SKM-1 (cell line): Measurements from ENCODE around the gene ZNF32.
A peak's percentile ranks its signal among the peaks of the same experiment; 100 is the strongest.

Experiments
- DNase-seq: peaks from one replicate; lab custom pipeline; 2025; ENCODE audit not compliant: unreplicated experiment; lab: John Stamatoyannopoulos, UW

The ZNF32 gene

DNA sequence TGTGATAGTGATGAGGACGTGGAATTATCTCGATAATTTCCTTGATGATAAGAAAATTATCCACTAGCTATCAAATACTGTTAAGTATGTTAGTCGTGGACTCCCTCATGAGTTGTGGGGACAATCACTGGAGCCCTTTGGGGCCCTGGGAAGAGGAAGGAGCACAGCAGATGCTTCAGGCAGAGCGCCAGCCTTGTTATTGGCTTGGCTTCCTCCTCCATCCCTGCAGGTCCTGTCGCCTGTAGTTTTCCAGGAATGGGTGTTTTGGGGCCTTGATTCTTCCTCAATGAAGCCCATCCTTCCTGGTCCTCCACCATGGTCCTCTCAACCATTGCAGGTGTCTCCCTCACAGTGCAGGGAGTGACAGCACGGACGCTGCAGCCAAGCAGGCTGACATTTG is 32.5 kb upstream of the ZNF32 start:
- no peak for DNase-seq

- no peak for DNase-seq
Measured at GRCh38 chr10:43680035-43680434, 31.4 kb upstream of the ZNF32 start.

DNA sequence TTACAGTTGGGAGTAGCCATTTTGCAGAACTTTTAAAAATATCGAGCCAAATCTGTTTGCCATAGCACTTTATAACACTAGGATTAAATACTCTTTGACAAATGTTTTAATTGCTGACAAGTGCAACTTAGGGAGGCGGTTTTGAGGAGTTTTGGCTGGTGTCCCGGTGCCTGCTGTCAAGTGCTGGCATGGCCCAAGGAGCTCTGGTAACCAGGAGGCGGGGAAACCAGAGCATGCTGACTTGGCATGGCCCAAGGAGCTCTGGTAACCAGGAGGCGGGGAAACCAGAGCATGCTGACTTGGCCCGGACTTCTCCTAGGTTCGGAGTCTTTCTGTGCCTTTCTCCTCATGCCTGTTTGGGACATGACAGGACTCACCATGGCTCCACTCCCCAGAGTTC is 30.8 kb upstream of the ZNF32 start:
- DNase-seq = no peak

GRCh38 chr10:43678654-43679053 is 30.0 kb upstream of the ZNF32 start:
- DNase-seq = no peak

DNA sequence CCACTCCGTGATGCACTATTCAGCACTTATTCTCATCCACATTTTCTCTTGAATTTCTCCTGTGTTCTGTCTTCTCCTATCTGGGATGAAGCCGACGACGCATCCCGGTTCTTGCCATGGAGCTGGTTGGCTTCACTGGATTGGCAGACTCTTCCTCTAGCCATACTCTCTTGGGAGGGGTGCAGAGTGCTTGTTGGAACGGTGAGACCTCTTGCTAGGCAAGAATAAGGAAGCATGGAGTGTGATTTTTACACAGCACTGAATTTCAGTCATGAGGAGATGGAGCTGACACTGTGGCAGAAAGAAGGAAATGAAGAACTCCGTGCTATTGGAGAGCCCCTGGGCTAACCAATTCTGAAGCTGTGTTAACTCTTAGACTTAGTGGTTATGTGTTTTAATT is 28.2 kb upstream of the ZNF32 start:
- no peak for DNase-seq

DNA sequence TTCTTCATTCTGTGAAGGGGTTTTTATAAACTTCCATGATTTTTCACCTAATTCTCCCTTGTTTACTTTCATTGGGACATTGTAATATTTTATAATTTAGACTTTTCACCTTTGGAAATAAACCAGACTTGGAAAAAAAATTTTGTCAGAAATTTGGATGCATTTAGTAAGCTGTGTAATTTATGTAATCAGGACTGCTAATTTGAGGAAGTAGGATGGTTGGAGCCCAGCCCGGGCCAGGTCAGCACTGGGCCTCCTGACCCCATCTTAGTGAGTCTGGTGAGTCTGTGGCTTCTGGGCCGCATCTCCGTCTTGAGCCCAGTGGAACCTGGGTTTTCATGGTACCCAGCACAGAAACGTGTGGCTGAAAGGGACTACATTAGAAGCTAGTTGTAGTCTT is 27.6 kb upstream of the ZNF32 start:
- DNase-seq = no peak

GRCh38 chr10:43674553-43675210 is 26.0 kb upstream of the ZNF32 start:
- no peak for DNase-seq

- no peak for DNase-seq
Measured at GRCh38 chr10:43673471-43673870, 24.8 kb upstream of the ZNF32 start.

- peak; percentile 27 for DNase-seq
Measured at GRCh38 chr10:43671659-43672531, 23.2 kb upstream of the ZNF32 start.

DNA sequence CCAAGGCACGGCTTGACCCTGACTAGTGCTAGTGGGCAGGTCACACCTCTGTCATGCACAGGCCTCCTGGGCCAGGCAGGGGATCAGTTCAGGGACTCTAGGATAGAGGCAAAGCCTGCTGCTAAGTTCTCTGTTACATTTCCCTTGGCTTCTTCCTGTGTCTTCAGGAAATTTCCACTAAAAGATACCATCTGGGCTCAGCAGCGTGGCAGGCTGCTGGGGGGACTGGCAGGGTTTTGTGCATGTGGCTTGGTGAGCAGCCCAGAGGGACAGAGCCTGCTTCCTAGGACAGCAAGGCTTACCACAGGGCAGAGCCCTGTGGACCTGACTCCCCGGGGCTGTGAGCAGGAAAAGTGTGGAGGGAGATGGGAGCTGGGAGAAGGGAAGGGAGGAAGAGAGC is 20.7 kb upstream of the ZNF32 start:
- no peak for DNase-seq

DNA sequence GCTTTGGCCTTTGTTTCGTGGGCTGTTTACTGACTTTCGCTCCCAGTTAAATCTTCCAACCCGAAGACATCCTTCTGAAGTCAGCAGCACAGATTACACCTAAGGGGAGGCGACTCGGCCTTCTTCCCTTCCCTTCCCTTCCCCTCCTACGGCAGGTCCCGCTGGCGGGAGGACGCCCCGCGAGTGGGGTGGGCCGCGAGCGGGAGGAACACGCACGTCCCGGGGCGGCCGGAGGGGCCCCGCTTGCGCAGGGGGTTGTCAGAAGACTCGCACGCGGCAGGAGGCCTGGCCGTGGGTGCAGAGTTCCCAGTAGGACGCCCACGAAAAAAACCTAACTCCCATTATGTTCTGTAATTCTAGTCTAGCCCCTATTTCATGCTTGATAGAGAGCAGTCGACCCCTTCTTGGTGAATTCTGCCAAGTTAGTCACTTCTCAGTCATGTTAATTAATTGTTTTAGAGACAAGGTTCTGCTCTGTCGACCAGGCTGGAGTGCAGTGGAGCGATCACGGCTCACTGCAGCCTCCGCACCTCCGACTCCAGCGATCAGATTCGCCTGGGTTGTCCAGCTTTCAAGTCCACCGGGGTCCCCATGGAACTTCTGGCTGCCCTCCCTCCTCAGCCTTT is 19.2 kb upstream of the ZNF32 start:
- no peak for DNase-seq

DNA sequence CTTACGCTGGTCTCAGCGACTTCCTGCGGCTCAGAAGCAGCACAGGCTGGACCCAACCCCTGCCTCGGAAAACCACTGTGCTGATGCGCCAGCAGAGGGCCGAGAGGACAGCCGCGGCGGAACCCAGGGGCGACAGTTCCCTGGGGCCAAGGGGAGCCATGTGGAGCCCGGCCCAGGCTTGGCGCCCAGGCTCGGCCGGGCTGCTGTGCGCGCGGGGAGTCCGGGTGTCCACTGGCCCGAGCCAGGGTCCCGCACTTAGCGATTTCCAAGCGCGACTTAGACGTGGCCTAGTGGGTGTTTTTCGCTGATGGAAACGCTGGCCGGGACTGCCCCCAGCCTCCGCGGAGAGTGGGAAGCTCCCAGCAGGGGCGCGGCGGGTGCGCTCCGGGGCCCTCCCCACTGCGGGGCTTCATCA is 18.6 kb upstream of the ZNF32 start:
- no peak for DNase-seq

DNA sequence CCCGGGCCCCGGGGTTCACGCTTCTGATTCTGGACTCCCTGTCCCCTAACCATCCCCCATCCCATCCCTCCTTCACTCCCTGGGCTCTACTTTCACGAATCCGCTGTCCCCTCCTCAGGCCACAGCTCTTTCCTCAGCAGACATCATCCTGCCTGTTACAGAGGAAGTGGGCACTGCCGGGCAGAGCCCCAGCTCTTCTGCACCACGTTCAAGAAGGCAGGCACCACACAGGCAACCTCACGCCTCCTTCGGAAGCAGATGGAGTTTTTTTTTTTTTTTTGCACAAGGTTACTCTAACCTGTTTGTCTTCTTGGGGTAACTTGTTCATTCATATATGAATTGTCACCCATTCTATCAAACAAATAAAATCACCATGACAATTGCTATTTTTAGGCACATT is 17.9 kb upstream of the ZNF32 start:
- DNase-seq = no peak

DNA sequence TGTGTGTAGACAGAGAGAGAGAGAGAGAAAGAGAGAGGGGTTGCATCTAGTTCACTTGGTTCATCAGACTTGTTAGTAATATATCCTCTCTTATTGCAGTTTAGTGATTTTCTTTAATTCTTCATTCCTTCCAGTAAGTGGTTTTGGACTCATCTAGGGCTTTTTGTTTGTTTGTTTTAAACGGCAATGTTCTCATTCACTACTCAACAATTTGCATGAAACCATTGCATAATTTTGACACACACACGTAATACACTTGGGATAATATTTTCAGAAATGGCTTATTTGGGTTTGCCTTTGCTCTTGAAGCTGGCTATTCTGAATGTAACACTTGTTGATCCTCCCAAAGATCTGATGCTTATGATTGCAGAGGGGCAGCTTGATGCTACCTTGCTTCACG is 16.4 kb upstream of the ZNF32 start:
- DNase-seq = no peak

DNA sequence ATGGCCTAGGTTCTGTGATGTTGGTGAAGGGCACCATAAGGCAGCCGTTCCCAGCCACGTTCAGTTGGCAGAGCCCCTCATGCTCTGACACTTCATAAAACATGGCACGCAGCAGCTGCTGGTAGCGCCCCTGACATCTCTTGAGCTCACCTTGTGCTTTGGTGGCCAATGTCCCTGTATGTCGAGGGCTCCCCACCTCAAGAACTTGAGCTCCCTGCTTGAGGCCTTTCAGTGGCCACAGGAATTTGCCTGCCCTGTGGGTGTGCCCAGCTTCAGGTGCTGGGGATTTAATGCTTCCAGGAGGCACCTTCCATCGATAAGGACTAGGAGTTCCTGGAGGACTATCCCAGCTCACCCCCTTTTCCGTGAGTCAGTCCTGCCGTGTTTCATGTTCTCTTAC is 9.5 kb upstream of the ZNF32 start:
- DNase-seq = no peak

GRCh38 chr10:43655311-43655710 is 6.6 kb upstream of the ZNF32 start:
- no peak for DNase-seq

DNA sequence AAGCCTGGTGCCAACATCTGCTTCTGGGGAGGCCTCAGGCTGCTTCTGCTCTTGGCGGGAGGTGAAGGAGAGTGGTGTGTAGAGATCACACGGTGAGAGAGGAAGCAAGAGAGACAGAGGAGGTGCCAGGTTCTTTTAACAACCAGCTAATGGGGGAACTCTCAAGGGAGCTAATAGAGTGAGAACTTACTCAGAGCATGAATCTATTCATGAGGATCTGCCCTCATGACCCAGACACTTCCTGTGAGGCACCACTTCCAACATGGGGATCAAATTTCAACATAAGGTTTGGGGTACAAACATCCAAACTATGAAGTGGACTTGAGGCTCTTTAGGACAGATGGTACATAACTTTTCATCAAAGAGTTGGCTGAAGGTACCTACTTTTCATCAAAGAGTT is 5.1 kb upstream of the ZNF32 start:
- DNase-seq = no peak

DNA sequence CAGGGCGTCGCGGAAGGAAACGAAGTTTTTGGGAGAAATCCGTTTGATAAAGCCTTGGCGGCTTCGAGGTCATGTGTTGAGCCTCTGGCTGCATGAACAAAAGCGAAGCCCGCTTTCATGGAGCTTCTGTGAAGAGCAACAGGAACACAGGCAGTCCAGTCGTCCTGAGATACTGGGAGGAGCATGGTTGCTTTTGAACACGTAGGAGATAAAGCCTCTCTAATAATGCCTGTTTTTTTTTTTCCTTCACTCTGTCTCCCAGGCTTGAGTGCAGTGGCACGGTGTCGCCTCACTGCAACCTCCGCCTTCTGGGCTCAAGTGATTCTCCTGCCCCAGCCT is 473 bp upstream of the ZNF32 start:
- no peak for DNase-seq

DNA sequence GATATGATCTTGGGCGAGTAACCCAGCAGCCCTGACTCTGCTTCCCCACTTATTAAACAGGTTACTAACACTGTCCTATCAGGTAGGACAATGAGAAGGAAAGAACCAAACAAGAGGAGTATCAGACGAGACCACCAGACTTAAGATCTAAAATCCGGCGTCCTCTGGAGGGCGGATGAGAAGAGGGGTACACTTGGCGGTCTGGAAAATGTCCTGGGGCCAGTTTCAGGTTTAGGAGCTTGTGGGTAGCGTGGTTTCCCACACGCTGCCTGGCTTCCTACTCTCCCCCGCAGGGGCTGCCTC is 635 bp downstream of the ZNF32 start:
- no peak for DNase-seq

DNA sequence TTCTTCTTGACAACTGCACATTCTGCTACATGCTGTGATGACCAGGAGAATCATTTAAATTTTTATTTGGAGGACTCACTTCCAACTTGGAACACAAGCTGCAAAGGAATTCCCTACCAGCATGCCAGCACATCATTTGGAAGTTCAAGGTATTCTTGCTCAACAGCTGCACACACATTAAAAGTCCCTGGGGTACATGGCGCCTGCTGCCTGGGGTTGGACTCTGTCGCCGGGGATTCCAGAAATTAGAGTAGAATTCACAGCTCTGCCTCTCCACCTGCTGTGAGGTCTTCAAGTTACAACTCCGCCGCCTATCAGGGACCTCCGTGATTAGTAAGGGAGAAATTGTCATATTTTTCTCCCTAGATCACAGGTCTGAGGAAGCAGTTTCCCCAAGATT is 1.1 kb downstream of the ZNF32 start:
- no peak for DNase-seq

DNA sequence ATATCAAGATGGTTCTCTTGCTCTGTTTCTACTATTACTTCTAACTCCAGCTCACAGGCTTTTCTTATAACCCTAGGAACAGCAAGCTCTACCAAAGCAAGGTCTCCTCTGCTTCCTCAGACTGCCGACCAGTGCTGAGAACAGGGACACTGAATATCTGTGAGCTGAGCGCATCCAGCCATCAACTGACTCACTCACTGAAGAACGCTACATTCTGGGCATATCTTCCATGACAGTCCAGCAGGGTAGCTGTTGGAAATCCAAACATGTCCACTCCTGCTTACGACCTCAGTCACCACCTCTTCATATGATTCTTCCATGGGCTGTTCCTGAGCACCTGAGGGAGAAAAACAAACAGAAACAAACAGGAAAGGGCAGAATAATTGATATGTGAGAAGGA is 2.8 kb downstream of the ZNF32 start:
- DNase-seq = no peak

- no peak for DNase-seq
Measured at GRCh38 chr10:43644252-43644651, 4.4 kb downstream of the ZNF32 start.

DNA sequence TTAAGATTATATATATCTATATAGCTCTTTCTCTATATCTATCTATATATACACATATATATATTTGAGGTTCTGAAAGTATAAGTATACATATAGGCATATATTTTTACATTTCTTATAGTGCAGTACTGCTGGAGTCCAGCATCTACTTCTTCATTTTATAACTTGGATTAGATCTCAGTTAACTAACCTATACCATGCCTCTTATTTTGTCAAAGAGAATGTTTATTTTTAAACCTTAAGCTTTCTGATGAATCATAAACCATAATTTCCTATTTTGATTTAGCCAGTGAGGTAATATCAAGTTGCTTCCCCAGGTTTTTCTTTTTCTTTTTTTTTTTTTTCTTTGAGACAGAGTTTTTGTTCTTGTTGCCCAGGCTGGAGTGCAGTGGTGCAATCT is 8.1 kb downstream of the ZNF32 start:
- DNase-seq = no peak
